ENCODE data around the gene MAP3K5.

The MAP3K5 gene

DNA sequence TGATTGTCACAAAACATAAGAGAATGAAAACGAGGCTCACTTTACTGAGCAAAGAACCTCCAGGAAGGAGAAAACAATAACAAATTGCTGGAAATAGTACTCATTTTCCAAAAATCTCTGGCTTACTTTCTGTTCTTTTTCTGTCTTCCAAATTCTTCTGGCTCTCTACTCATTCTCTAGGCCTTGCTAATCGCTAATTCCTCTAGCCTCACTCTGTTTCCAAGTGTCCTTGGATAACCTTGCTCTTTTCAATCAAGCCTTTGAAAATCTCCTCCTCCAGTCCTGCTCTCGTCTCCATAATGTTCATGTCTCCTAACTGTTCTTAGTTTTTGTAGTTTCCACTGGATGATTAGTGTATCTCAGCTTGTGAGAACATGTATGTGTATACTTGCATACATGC, 145.9 kb downstream of the MAP3K5 start:
- Histone ChIP-seq H3K79me2 (ENCODE audit: control insufficient read depth, insufficient read depth, low read length, poor library complexity) (no peaks in the 10 kb centered on the region), H2BK5ac (ENCODE audit: low read depth, low read length, poor library complexity) (no peak overlapping the region), H3K4me1 (ENCODE audit: control insufficient read depth in 1 of 2, insufficient read depth in 2 of 2, low read length in 2 of 2) (peaks cover 0 to 2% of the 10 kb centered on the region in 2 experiments), H3K4ac (ENCODE audit: low read depth, low read length) (no peak overlapping the region), H3K36me3 (ENCODE audit: control insufficient read depth in 1 of 2, insufficient read depth in 2 of 2, low read length in 2 of 2) (no peaks in the 10 kb centered on the region), H3K14ac (ENCODE audit: low read length) (no peak overlapping the region), H3K9ac (ENCODE audit: low read length) (no peak overlapping the region), H2AK5ac (ENCODE audit: low read length) (no peak overlapping the region), H4K91ac (ENCODE audit: low read depth, low read length) (no peak overlapping the region), H3K27ac (ENCODE audit: low read depth, low read length) (no peak overlapping the region), H3K9me3 (ENCODE audit: insufficient read depth, low read depth, low read length) (no peaks in the 10 kb centered on the region), H3K4me2 (ENCODE audit: low read length) (no peak overlapping the region), H4K12ac (ENCODE audit: low read depth, low read length) (no peak overlapping the region), H4K8ac (ENCODE audit: low read depth, low read length) (no peak overlapping the region), H2BK12ac (ENCODE audit: low read length) (no peak overlapping the region), H3K18ac (ENCODE audit: low read length) (no peak overlapping the region), H3K79me1 (ENCODE audit: low read length) (no peaks in the 10 kb centered on the region), H3K23ac (ENCODE audit: low read length) (no peak overlapping the region), H2BK120ac (ENCODE audit: insufficient read depth, low read length, poor library complexity) (no peak overlapping the region), H3K4me3 (ENCODE audit: low read depth, low read length) (no peak overlapping the region), H3K27me3 (ENCODE audit: insufficient read depth, low read length) (no peaks in the 10 kb centered on the region), H2AFZ (ENCODE audit: insufficient read depth, low read length, poor library complexity) (no peak overlapping the region)
- no CpG with 5 or more reads among the region's 3 CpGs for WGBS (ENCODE audit: extremely low coverage, insufficient coverage, insufficient read length)
- DNase-seq: no peak

DNA sequence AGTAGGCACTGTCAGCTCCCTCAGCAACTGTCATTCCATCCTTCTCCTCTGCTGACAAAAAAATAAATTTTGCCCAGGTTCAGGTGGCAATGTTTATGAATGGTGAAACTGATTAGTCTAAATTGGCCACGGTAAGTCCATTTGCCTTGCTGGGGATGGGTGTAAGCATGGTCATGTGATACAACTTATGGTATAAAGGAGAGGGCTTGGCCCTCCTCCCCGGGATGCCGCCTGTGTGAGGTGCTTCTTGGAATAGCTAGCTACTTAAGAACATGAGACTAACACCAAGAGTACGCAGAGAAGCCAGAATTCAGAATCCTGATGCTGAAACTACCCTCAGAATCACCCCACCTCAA, 147.7 kb downstream of the MAP3K5 start:
- Histone ChIP-seq H2AK5ac (ENCODE audit: low read length) (no peak overlapping the region), H3K4me3 (ENCODE audit: low read depth, low read length) (no peak overlapping the region), H3K23ac (ENCODE audit: low read length) (no peak overlapping the region), H2BK5ac (ENCODE audit: low read depth, low read length, poor library complexity) (no peak overlapping the region), H3K9me3 (ENCODE audit: insufficient read depth, low read depth, low read length) (no peaks in the 10 kb centered on the region), H4K91ac (ENCODE audit: low read depth, low read length) (no peak overlapping the region), H2BK12ac (ENCODE audit: low read length) (no peak overlapping the region), H3K14ac (ENCODE audit: low read length) (no peak overlapping the region), H4K8ac (ENCODE audit: low read depth, low read length) (no peak overlapping the region), H3K18ac (ENCODE audit: low read length) (no peak overlapping the region), H3K4ac (ENCODE audit: low read depth, low read length) (no peak overlapping the region), H3K27me3 (ENCODE audit: insufficient read depth, low read length) (no peaks in the 10 kb centered on the region), H3K79me1 (ENCODE audit: low read length) (no peaks in the 10 kb centered on the region), H4K12ac (ENCODE audit: low read depth, low read length) (no peak overlapping the region), H2BK120ac (ENCODE audit: insufficient read depth, low read length, poor library complexity) (no peak overlapping the region), H3K36me3 (ENCODE audit: control insufficient read depth in 1 of 2, insufficient read depth in 2 of 2, low read length in 2 of 2) (no peaks in the 10 kb centered on the region), H2AFZ (ENCODE audit: insufficient read depth, low read length, poor library complexity) (no peak overlapping the region), H3K27ac (ENCODE audit: low read depth, low read length) (no peak overlapping the region), H3K79me2 (ENCODE audit: control insufficient read depth, insufficient read depth, low read length, poor library complexity) (no peaks in the 10 kb centered on the region), H3K9ac (ENCODE audit: low read length) (no peak overlapping the region), H3K4me2 (ENCODE audit: low read length) (peak overlapping the region; percentile 26), H3K4me1 (ENCODE audit: control insufficient read depth in 1 of 2, insufficient read depth in 2 of 2, low read length in 2 of 2) (peaks cover 0 to 2% of the 10 kb centered on the region in 2 experiments)
- no peak for DNase-seq
- no CpG with 5 or more reads among the region's 4 CpGs for whole genome bisulfite sequencing (ENCODE audit: extremely low coverage, insufficient coverage, insufficient read length)

DNA sequence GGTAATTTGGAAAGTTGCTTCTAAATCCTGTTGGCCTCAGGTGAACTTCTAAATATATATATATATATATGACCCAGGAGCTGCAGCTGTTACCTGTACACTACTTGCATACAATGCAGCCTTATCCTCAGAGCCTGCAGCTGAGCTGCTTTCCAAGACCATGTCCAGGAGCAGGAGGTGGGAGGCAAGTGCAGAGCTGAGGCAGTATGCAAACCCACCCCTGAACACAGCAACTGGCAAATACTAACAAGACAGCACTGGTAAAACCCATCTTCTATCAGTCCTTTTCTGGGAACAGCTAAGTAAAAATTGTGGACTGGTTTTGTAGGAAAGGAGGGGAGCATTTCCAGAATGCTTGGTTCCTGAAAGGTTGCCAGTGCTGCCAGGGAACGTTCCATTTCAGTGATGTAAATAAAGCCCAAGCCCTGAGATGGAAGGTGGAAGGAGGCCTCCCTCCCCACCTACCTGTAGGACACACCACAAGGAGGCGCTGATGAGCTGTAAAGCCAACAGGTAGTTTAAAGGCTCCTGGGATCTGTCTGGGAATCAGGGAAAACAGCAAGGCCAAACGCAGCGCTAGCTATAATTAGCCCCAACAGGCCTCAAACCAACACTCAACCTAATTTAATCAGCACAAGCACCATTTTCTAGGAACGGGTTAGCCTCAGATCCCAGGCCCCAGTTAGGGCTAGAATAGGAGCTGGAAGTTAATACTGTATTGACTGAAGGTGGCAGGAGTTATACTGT, 148.3 kb downstream of the MAP3K5 start:
- Histone ChIP-seq H2AK5ac (ENCODE audit: low read length) (no peak overlapping the region), H3K23ac (ENCODE audit: low read length) (no peak overlapping the region), H3K27me3 (ENCODE audit: insufficient read depth, low read length) (no peaks in the 10 kb centered on the region), H2BK120ac (ENCODE audit: insufficient read depth, low read length, poor library complexity) (no peak overlapping the region), H4K12ac (ENCODE audit: low read depth, low read length) (no peak overlapping the region), H3K36me3 (ENCODE audit: control insufficient read depth in 1 of 2, insufficient read depth in 2 of 2, low read length in 2 of 2) (no peaks in the 10 kb centered on the region), H3K4me3 (ENCODE audit: low read depth, low read length) (no peak overlapping the region), H3K4me2 (ENCODE audit: low read length) (peak overlapping the region; percentile 26), H2BK12ac (ENCODE audit: low read length) (no peak overlapping the region), H3K9ac (ENCODE audit: low read length) (no peak overlapping the region), H3K9me3 (ENCODE audit: insufficient read depth, low read depth, low read length) (no peaks in the 10 kb centered on the region), H3K14ac (ENCODE audit: low read length) (no peak overlapping the region), H2BK5ac (ENCODE audit: low read depth, low read length, poor library complexity) (no peak overlapping the region), H3K4ac (ENCODE audit: low read depth, low read length) (no peak overlapping the region), H3K18ac (ENCODE audit: low read length) (no peak overlapping the region), H3K79me2 (ENCODE audit: control insufficient read depth, insufficient read depth, low read length, poor library complexity) (no peaks in the 10 kb centered on the region), H2AFZ (ENCODE audit: insufficient read depth, low read length, poor library complexity) (no peak overlapping the region), H3K4me1 (ENCODE audit: control insufficient read depth in 1 of 2, insufficient read depth in 2 of 2, low read length in 2 of 2) (peaks cover 0 to 2% of the 10 kb centered on the region in 2 experiments), H4K8ac (ENCODE audit: low read depth, low read length) (no peak overlapping the region), H3K27ac (ENCODE audit: low read depth, low read length) (no peak overlapping the region), H4K91ac (ENCODE audit: low read depth, low read length) (no peak overlapping the region), H3K79me1 (ENCODE audit: low read length) (no peaks in the 10 kb centered on the region)
- WGBS (ENCODE audit: extremely low coverage, insufficient coverage, insufficient read length): no CpG with 5 or more reads among the region's 5 CpGs
- DNase-seq: peak; percentile 86 to 97

DNA sequence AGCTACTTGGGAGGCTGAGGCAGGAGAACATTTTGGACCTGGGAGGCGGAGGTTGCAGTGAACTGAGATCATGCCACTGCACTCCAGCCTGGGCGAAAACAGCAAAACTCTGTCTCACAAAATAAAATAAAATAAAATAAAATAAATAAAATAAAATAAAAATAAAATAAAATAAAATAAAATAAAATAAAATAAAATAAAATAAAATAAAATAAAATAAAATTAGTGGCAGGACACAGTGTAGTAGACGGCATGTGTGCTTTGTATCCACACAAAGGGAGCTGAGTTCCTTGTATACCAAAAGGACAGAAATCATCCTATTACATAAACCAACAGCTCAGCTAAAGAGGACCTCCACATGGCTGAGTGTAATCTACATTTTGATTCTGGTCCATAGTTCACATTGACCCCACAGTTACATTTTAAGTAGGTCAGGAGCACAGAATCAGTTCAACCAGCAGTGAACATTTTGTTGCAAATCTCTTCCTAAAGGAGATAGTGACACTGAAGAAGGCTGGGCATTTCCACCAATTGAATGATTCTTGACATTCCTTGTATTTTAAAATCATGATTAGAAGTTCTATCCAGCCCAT, 150.3 kb downstream of the MAP3K5 start:
- Histone ChIP-seq H4K91ac (ENCODE audit: low read depth, low read length) (no peak overlapping the region), H3K14ac (ENCODE audit: low read length) (no peak overlapping the region), H3K27ac (ENCODE audit: low read depth, low read length) (no peak overlapping the region), H3K4me2 (ENCODE audit: low read length) (no peak overlapping the region), H3K27me3 (ENCODE audit: insufficient read depth, low read length) (no peaks in the 10 kb centered on the region), H3K4ac (ENCODE audit: low read depth, low read length) (no peak overlapping the region), H4K8ac (ENCODE audit: low read depth, low read length) (no peak overlapping the region), H3K4me1 (ENCODE audit: control insufficient read depth in 1 of 2, insufficient read depth in 2 of 2, low read length in 2 of 2) (peaks cover 0 to 2% of the 10 kb centered on the region in 2 experiments), H2AFZ (ENCODE audit: insufficient read depth, low read length, poor library complexity) (no peak overlapping the region), H4K12ac (ENCODE audit: low read depth, low read length) (no peak overlapping the region), H2AK5ac (ENCODE audit: low read length) (no peak overlapping the region), H3K9ac (ENCODE audit: low read length) (no peak overlapping the region), H2BK120ac (ENCODE audit: insufficient read depth, low read length, poor library complexity) (no peak overlapping the region), H3K4me3 (ENCODE audit: low read depth, low read length) (no peak overlapping the region), H3K79me1 (ENCODE audit: low read length) (no peaks in the 10 kb centered on the region), H2BK5ac (ENCODE audit: low read depth, low read length, poor library complexity) (no peak overlapping the region), H2BK12ac (ENCODE audit: low read length) (no peak overlapping the region), H3K36me3 (ENCODE audit: control insufficient read depth in 1 of 2, insufficient read depth in 2 of 2, low read length in 2 of 2) (no peaks in the 10 kb centered on the region), H3K79me2 (ENCODE audit: control insufficient read depth, insufficient read depth, low read length, poor library complexity) (no peaks in the 10 kb centered on the region), H3K9me3 (ENCODE audit: insufficient read depth, low read depth, low read length) (no peaks in the 10 kb centered on the region), H3K23ac (ENCODE audit: low read length) (no peak overlapping the region), H3K18ac (ENCODE audit: low read length) (no peak overlapping the region)
- WGBS (ENCODE audit: extremely low coverage, insufficient coverage, insufficient read length): no CpG with 5 or more reads among the region's 3 CpGs
- no peak for DNase-seq

All from trophoblast cell (in vitro differentiated cells and primary cell).